GM20431 (cell line): Measurements from ENCODE around the gene CCDC198.

Experiments
- in situ Hi-C: fragments of 300-500 bp; cut with MseI, MboI; formaldehyde crosslinking; loops from one replicate; pipeline ENCODE4 v1.15.0; 2020; ENCODE audit warnings: low sequenced_read_pairs; ENCODE audit not compliant: unreplicated experiment

CCDC198 gene, protein sequence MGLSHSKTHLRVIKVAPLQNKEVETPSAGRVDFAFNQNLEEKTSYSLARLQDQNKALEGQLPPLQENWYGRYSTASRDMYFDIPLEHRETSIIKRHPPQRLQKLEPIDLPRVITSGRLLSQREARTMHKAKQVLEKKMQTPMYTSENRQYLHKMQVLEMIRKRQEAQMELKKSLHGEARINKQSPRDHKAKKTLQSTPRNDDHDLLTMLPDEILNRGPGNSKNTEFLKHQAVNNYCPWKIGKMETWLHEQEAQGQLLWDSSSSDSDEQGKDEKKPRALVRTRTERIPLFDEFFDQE

GRCh38 chr14:57493467-57494181, at the start of gene CCDC198:
TSS of gene CCDC198 (minus strand) at chr14:57493857. CDS start at chr14:57493715, 142 bp downstream.
- in situ Hi-C loops, result loop anchor here (25.0 kb wide), 1 partner anchor 569 kb away; no protein-coding TSS in a partner anchor

DNA sequence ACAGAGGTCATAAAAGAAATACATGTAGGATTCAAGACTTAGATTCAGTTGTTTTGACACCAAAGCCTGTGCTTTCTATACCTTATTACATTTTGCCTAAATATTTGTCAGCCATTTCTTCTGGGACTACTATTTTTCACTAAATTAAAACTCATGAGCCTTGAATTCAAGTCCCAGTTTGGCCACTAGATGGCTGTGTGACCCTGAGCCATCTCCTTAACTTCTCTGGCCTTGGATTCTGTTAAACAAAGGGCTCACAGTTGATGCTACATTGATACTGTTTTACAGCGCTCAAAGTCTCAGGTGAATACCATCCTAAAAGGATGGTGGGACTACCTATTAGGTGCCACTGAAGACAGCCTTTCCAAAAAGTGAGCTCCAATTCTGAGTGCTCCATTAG, 39.6 kb upstream of the CCDC198 start:
- in situ Hi-C loops, result loop anchor here (25.0 kb wide), 1 partner anchor 329 kb away; the partner anchor contains the start of gene SLC35F4

GRCh38 chr14:57530571-57530970, 36.9 kb upstream of the CCDC198 start:
- in situ Hi-C loops, result loop anchor here (25.0 kb wide), 1 partner anchor 332 kb away; the partner anchor contains the start of gene SLC35F4

DNA sequence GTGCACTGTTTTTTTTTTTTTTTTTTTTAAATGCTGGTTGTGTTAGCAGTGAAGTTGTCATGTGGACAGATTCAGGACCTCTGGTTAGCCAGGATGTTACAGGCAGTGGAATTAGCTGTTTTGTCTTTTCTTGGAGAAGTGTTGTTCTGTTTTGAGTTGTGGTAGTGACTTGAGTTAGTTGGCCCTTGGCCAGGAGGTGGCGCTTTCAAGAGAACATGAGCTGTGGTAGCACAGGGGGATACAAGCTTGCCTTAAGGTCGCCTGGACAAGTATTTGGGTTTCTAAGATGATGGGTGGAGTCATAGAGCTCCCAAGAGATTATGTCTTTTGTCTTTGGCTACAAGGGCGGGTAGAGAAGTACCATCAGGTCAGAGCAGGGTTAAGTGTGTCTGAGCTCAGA, 33.3 kb upstream of the CCDC198 start:
- in situ Hi-C loops, result loop anchor here (25.0 kb wide), 1 partner anchor 335 kb away; the partner anchor contains the start of gene SLC35F4

- in situ Hi-C loops, result no loop called here
Observed at GRCh38 chr14:57519043-57519442, 25.4 kb upstream of the CCDC198 start.

DNA sequence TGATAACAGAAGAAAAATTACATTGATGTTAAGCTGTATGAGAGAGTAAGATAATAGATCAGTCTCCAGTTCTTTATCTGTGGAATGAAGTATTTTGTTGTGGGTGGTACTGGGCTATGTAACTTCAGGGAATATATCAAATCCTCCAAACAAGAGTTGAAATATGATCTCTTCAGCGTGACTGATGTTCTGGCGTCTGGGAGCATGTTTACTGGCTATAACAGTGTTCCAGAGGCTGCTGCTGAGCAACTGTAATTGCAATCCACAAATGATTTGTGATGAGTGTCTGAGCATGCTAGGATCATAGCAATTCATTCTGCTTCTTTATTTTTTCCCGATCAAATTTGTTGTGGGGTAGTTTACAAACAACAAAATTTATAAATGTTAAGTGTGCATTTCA, 18.6 kb upstream of the CCDC198 start:
- in situ Hi-C loops, result no loop called here

- in situ Hi-C loops, result no loop called here
Observed at GRCh38 chr14:57508756-57509155, 15.1 kb upstream of the CCDC198 start.

GRCh38 chr14:57502586-57503254, 9.1 kb upstream of the CCDC198 start:
- in situ Hi-C loops, result no loop called here

DNA sequence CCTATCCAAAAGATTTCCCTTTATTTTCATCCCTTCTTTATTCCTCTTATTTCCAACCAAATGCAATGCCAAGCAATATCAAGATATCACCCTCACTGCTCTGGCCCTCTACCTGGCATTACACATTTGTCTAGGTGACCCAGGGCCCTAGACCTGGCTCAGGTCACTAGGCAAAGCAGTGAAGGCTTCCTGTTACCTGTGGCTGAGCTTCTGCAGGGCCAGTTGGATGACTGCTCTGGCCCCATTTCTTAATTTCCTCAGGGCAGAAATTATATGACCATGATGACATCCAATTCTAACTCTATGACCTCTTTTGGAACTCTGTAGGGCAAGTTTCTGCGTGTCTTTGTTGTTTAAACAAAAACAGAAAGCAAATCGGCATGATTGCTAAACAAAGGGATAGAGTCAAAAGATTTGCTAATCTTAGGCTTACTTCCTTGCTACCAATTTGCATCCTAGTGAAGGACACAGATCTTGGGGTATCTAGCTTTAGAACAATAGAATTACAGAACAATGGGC, 7.4 kb upstream of the CCDC198 start:
- in situ Hi-C loops, result no loop called here

- in situ Hi-C loops, result loop anchor here (25.0 kb wide), 1 partner anchor 564 kb away; no protein-coding TSS in a partner anchor
Observed at GRCh38 chr14:57498659-57499058, 5.0 kb upstream of the CCDC198 start.

GRCh38 chr14:57498035-57498434, 4.4 kb upstream of the CCDC198 start:
- in situ Hi-C loops, result loop anchor here (25.0 kb wide), 1 partner anchor 564 kb away; no protein-coding TSS in a partner anchor

DNA sequence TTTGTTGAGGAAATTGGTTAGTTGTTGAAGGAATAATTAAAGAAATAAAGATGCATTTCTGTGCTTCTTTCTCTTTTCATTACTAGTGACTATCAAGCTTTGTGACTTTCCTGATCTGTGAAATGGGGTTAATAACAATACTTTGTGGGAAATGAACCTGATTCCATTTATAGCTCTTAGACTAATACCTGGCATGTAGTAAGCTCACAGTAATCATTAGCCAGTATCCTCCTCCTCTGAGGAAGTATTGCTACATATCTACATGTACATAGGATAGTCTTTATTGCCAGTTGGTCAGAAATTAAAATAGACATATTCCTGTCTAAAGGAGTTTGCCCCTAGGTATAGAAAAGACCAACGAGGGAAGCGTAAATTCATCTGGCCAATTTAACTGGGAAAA, 1.8 kb upstream of the CCDC198 start:
- in situ Hi-C loops, result loop anchor here (25.0 kb wide), 1 partner anchor 567 kb away; no protein-coding TSS in a partner anchor

DNA sequence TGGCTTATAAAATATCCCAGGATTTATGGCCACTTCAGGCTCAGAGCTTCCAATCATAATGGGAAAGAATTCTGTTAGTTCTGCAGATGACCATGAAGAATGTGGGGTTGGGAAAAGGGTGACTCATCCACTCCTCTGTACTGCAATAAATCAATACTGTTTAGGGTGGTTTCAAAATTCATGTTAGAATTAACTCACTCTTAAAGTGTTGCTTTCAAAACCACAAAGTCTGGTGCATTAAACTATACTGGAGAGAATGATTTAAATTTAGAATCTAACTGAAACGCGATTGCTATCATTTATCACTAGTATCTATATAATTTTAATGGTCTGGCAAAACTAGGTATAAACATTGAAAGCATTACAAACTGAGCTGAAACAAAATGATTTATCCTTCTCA, 798 bp downstream of the CCDC198 start:
- in situ Hi-C loops, result loop anchor here (25.0 kb wide), 1 partner anchor 569 kb away; no protein-coding TSS in a partner anchor

DNA sequence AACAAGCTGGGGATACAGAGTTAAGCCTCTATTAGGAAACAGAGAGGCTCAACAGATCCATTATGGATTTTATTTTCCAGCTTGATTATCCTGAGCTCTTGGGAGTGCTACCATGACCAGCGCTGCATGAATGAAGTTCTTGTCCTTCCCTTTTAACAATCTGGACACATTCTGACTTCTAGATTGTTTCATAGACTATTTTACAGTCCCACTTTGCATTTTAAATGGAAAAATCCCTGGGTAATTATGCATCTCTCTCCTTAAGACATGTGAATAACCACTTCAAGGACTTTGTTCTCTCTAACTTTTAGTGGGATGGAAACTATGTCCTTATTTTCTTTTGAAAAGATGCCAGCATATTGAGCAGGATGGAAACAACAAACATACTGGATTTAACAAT, 2.0 kb downstream of the CCDC198 start:
- in situ Hi-C loops, result loop anchor here (25.0 kb wide), 1 partner anchor 571 kb away; no protein-coding TSS in a partner anchor

DNA sequence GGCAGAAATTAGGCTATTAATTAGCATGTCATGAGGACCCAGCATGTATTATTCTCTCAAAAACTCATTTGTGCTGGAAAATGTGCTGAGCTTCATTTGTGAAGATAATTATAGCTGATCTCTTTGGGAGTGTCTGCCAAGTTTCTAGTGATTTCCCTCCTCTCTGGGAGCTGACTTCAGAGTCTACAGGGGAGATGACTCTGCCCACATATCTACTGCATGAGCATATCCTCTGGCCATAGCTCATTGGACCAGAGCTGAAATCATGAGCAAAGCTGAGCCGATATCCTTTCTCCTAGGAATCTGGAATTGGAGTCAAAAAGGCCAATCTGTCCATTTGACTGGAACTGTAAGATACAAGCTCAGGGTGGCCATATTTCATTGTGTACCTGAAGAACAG, 5.9 kb downstream of the CCDC198 start:
- in situ Hi-C loops, result loop anchor here (25.0 kb wide), 1 partner anchor 575 kb away; no protein-coding TSS in a partner anchor

GRCh38 chr14:57486767-57487379, 6.8 kb downstream of the CCDC198 start:
- in situ Hi-C loops, result loop anchor here (25.0 kb wide), 1 partner anchor 575 kb away; no protein-coding TSS in a partner anchor

DNA sequence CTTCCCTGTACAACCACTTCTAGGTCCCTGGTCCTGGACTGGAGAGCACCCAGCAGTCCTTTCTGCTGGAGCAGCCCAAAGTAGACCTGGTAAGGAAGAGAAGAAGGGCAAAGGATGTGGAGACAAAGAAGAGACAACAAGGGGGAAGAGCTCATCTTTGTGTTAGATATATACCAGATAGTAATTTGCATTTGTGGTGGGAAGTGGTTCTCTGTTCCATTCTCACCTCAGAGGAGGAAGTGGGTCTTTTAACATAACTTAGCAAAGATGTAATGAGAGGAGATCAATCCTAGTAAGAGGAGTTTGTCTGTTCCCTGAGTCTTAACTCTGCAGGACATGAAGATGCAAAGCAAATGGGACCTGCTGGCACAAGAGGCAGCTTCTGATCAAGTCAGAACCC, 8.0 kb downstream of the CCDC198 start:
- in situ Hi-C loops, result loop anchor here (25.0 kb wide), 1 partner anchor 577 kb away; no protein-coding TSS in a partner anchor

- in situ Hi-C loops, result loop anchor here (25.0 kb wide), 1 partner anchor 580 kb away; no protein-coding TSS in a partner anchor
Observed at GRCh38 chr14:57482120-57482519, 11.5 kb downstream of the CCDC198 start.

GRCh38 chr14:57480051-57480450, 13.6 kb downstream of the CCDC198 start:
- in situ Hi-C loops, result loop anchor here (25.0 kb wide), 1 partner anchor 582 kb away; no protein-coding TSS in a partner anchor
